ENCODE measurements around the gene ACOXL.
"Not testable (repeated sequence)": the region's sequence is repeated elsewhere in the genome, so short reads cannot be mapped to it uniquely, and the experiment has no call there.

ACOXL gene

GRCh38 chr2:110941226-110941625 lies 208.9 kb downstream of the ACOXL start:
- no peak for DNase-seq

GRCh38 chr2:110943070-110943634 lies 210.8 kb downstream of the ACOXL start:
- no peak for DNase-seq

GRCh38 chr2:110946902-110947301 lies 214.5 kb downstream of the ACOXL start:
- no peak for DNase-seq

- DNase-seq, result peak; percentile 5
These were observed 215.8 kb downstream of the ACOXL start for GRCh38 chr2:110948027-110948674.

GRCh38 chr2:110950281-110950680 lies 217.9 kb downstream of the ACOXL start:
- DNase-seq, result no peak

GRCh38 chr2:110955045-110955444 lies 222.7 kb downstream of the ACOXL start:
- DNase-seq, result no peak

- DNase-seq, result no peak
These were observed 223.2 kb downstream of the ACOXL start for GRCh38 chr2:110955556-110955955.

- no peak for DNase-seq
These were observed 224.9 kb downstream of the ACOXL start for GRCh38 chr2:110957293-110957692.

- DNase-seq, result no peak
These were observed 226.2 kb downstream of the ACOXL start for GRCh38 chr2:110958346-110959119.

- DNase-seq, result no peak
These were observed 226.8 kb downstream of the ACOXL start for GRCh38 chr2:110959198-110959597.

GRCh38 chr2:110960281-110960680 lies 227.9 kb downstream of the ACOXL start:
- no peak for DNase-seq

GRCh38 chr2:110960954-110961353 lies 228.6 kb downstream of the ACOXL start:
- DNase-seq, result no peak

- DNase-seq, result not testable (repeated sequence)
These were observed 229.3 kb downstream of the ACOXL start for GRCh38 chr2:110961643-110962042.

- no peak for DNase-seq
These were observed 237.3 kb downstream of the ACOXL start for GRCh38 chr2:110969696-110970095.

GRCh38 chr2:110970201-110970600 lies 237.8 kb downstream of the ACOXL start:
- DNase-seq, result no peak

- no peak for DNase-seq
These were observed 239.4 kb downstream of the ACOXL start for GRCh38 chr2:110971811-110972210.

- DNase-seq, result no peak
These were observed 240.9 kb downstream of the ACOXL start for GRCh38 chr2:110973262-110973661.

- DNase-seq, result no peak
These were observed 245.0 kb downstream of the ACOXL start for GRCh38 chr2:110977403-110977802.

GRCh38 chr2:110978148-110978547 lies 245.8 kb downstream of the ACOXL start:
- DNase-seq, result no peak

- DNase-seq, result no peak
These were observed 246.5 kb downstream of the ACOXL start for GRCh38 chr2:110978756-110979470.

- DNase-seq, result no peak
These were observed 247.3 kb downstream of the ACOXL start for GRCh38 chr2:110979471-110980338.

- no peak for DNase-seq
These were observed 248.1 kb downstream of the ACOXL start for GRCh38 chr2:110980339-110981062.
